Body of pancreas (tissue), 4 donors: ENCODE measurements around the gene CEND1. TPM values are rescaled to one million over a fixed set of nuclear protein-coding genes. Genes with fewer than 3 reads are reported as not detected.

Experiments used
- ATAC-seq: fragments of 150-250 bp; one replicate; pipeline ENCODE4 v1.9.1; 2016
- DNase-seq, 4 donors: peaks; one replicate each; pipeline ENCODE4 v3.0.0-alpha.2; 2019
- H3K27ac ChIP-seq, 4 donors: fragments of 200-600 bp; sonication (generic); 1 replicate in 3 of 4; 2 replicates in 1 of 4; pipeline versions ENCODE4 v1.5.1 to v1.6.1; 2016 to 2019; ENCODE audit warnings: mild to moderate bottlenecking in 1 of 4, mixed read lengths in 1 of 4, moderate library complexity in 1 of 4
- H3K27me3 ChIP-seq, 2 donors: fragments of 200-600 bp; sonication (generic); one replicate each; pipeline ENCODE4 v1.6.0; 2016; ENCODE audit warnings: mild to moderate bottlenecking in 1 of 2
- H3K36me3 ChIP-seq, 2 donors: fragments of 200-600 bp; sonication (generic); replicated peaks in 1 of 2; 2 replicates each; pipeline ENCODE4 v1.5.1; 2016; ENCODE audit warnings: low read depth in 2 of 2; ENCODE audit not compliant: insufficient read depth in 1 of 2
- H3K4me1 ChIP-seq: fragments of 200-600 bp; sonication (generic); one replicate; pipeline ENCODE4 v1.6.0; 2016
- H3K4me3 ChIP-seq, 2 donors: fragments of 200-600 bp; sonication (generic); 1 replicate in 1 of 2; 2 replicates in 1 of 2; pipeline ENCODE4 v1.5.1; 2016 to 2019
- H3K9me3 ChIP-seq, 3 donors: fragments of 200-600 bp; sonication (generic); 1 replicate in 2 of 3; 2 replicates in 1 of 3; pipeline ENCODE4 v1.5.1; 2016
- POLR2A ChIP-seq, 3 donors: fragments of 450-650 bp; IDR thresholded peaks; one replicate each; pipeline ENCODE4 v1.6.1; 2016; ENCODE audit warnings: antibody characterized with exemption in 3 of 3, mild to moderate bottlenecking in 2 of 3
- WGBS, 2 donors: methylation state at CpG; one replicate each; pipeline ENCODE4 v1.1.5; 2017; 5-methylcytosine and 5-hydroxymethylcytosine counted together
- intact Hi-C: fragments of 100-400 bp; cut with DNase I; formaldehyde crosslinking; loops from one replicate; pipeline ENCODE4 v1.15.1; 2023
- total RNA-seq, 2 donors: library from RNA; depleted of rRNA; stranded (reverse); fragments of >200 nt; gene quantifications; one replicate each; pipeline ENCODE4 v1.1.0, GENCODE V29; 2016
- TF ChIP-seq, protein P1 (sequence below), 7 experiments: fragments of 450-650 bp in 4 of 7; fragments of 200-600 bp in 3 of 7; sonication (generic) in 3 of 7; IDR thresholded peaks; one replicate each; pipeline ENCODE4 v1.5.1; 2016 to 2019; ENCODE audit warnings: antibody characterized with exemption in 7 of 7

Gene CEND1
- total RNA-seq, 2 donors from 2014 or later, result 0.78 TPM; not detected in 1

DNA sequence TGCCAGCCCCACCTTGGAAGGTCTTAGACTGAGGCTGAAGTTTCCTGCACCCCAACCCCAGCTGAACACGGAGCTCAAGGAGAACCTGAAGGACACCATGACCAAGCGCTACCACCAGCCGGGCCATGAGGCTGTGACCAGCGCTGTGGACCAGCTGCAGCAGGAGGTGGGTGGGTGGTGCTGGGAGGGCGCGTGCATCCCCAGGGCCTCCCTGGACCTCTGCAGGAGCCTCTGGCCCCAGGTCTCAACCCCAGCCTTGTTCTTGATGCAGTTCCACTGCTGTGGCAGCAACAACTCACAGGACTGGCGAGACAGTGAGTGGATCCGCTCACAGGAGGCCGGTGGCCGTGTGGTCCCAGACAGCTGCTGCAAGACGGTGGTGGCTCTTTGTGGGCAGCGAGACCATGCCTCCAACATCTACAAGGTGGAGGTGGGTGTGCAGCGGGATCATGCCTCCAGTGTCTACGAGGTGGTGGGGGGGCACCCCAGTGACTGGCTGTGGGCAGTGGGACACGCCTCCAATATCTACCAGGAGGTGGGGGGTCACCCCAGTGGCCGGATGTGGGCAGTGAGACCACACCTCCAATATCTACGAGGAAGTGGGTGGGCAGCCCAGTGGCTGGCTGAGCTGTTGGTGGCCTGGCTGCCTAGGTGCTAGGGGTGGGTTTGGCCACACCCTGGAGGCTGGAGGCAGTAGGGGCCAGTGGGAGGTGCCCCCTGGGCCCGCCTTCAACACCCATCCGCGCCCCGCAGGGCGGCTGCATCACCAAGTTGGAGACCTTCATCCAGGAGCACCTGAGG, 47.5 kb upstream of the CEND1 start:
- intact Hi-C loops, result no loop called here
- peak overlapping the region; percentile 41 to 99 (median 98) for H3K27ac ChIP-seq
- ATAC-seq (no peak), DNase-seq (no peak)
- H3K4me1 ChIP-seq, result peaks cover 78% of the 10 kb centered on the region
- H3K36me3 ChIP-seq, result peaks cover 0 to 20% of the 10 kb centered on the region in 2 donors
- WGBS, 2 donors, result 82% methylated on average over 11 to 22 of the region's 22 CpGs
- H3K27me3 ChIP-seq, result no peaks in the 10 kb centered on the region
- H3K9me3 ChIP-seq, result no peaks in the 10 kb centered on the region
- TF ChIP-seq, protein P1, sequence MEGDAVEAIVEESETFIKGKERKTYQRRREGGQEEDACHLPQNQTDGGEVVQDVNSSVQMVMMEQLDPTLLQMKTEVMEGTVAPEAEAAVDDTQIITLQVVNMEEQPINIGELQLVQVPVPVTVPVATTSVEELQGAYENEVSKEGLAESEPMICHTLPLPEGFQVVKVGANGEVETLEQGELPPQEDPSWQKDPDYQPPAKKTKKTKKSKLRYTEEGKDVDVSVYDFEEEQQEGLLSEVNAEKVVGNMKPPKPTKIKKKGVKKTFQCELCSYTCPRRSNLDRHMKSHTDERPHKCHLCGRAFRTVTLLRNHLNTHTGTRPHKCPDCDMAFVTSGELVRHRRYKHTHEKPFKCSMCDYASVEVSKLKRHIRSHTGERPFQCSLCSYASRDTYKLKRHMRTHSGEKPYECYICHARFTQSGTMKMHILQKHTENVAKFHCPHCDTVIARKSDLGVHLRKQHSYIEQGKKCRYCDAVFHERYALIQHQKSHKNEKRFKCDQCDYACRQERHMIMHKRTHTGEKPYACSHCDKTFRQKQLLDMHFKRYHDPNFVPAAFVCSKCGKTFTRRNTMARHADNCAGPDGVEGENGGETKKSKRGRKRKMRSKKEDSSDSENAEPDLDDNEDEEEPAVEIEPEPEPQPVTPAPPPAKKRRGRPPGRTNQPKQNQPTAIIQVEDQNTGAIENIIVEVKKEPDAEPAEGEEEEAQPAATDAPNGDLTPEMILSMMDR (IDR thresholded peaks at IDR 0.05), result no peak
- no peak for TF ChIP-seq POLR2A (IDR thresholded peaks at IDR 0.05)
- H3K4me3 ChIP-seq, result no peak overlapping the region

DNA sequence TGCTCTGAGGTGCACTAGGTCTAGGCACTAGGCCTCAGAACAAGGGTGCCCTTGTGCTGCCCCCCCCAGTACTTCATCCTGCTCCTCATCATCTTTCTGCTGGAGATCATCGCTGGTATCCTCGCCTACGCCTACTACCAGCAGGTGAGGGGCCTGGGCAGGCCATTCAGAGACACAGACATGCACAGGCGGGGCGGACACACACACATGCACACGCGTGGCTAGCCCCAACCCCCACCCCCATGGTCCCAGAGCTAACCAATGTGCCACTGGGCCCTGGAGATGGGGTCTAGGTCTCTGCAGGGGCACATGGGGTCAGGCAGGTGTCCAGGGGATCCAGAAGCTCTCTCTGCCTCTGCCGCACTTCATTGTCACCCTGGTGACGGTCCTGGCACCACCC, 46.8 kb upstream of the CEND1 start:
- H3K4me3 ChIP-seq, result no peak overlapping the region
- H3K27ac ChIP-seq, result peak overlapping the region; percentile 41 to 99 (median 98)
- WGBS, 2 donors, result 72 to 93% methylated on average over 6 to 9 of the region's 9 CpGs
- H3K4me1 ChIP-seq, result peaks cover 85% of the 10 kb centered on the region
- ATAC-seq (no peak), DNase-seq (no peak)
- peaks cover 0 to 20% of the 10 kb centered on the region in 2 donors for H3K36me3 ChIP-seq
- no peaks in the 10 kb centered on the region for H3K9me3 ChIP-seq
- TF ChIP-seq, protein P1 (IDR thresholded peaks at IDR 0.05), result no peak
- no peak for TF ChIP-seq POLR2A (IDR thresholded peaks at IDR 0.05)
- intact Hi-C loops, result no loop called here
- H3K27me3 ChIP-seq, result no peaks in the 10 kb centered on the region

DNA sequence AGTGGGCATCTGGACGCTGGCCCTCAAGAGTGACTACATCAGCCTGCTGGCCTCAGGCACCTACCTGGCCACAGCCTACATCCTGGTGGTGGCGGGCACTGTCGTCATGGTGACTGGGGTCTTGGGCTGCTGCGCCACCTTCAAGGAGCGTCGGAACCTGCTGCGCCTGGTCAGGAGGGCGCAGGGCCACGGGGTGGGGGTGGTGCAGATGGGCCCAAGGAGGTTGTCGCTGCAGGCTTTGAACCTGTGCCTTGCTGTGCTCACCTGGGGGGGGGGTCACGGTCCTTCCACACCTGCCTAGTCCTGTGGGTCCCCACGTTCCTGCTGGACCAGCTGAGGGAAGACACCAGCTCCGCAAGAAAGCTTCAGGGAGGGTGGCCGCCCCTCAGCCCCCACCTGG, 46.4 kb upstream of the CEND1 start:
- Histone ChIP-seq H3K4me3 (no peak overlapping the region), H3K9me3 (no peaks in the 10 kb centered on the region), H3K36me3 (peaks cover 0 to 20% of the 10 kb centered on the region in 2 donors), H3K27ac (peak overlapping the region; percentile 45 to 99 (median 98)), H3K27me3 (no peaks in the 10 kb centered on the region), H3K4me1 (peaks cover 86% of the 10 kb centered on the region)
- DNase-seq (no peak), ATAC-seq (no peak)
- intact Hi-C loops, result no loop called here
- TF ChIP-seq POLR2A (IDR thresholded peaks at IDR 0.05), result no peak
- TF ChIP-seq, protein P1 (IDR thresholded peaks at IDR 0.05), result peak in 1 of 7 experiments; percentile 5
- WGBS, 2 donors, result 79% methylated on average over 11 of the region's 14 CpGs; no CpG with 5 or more reads in 1 of the 2 donors

DNA sequence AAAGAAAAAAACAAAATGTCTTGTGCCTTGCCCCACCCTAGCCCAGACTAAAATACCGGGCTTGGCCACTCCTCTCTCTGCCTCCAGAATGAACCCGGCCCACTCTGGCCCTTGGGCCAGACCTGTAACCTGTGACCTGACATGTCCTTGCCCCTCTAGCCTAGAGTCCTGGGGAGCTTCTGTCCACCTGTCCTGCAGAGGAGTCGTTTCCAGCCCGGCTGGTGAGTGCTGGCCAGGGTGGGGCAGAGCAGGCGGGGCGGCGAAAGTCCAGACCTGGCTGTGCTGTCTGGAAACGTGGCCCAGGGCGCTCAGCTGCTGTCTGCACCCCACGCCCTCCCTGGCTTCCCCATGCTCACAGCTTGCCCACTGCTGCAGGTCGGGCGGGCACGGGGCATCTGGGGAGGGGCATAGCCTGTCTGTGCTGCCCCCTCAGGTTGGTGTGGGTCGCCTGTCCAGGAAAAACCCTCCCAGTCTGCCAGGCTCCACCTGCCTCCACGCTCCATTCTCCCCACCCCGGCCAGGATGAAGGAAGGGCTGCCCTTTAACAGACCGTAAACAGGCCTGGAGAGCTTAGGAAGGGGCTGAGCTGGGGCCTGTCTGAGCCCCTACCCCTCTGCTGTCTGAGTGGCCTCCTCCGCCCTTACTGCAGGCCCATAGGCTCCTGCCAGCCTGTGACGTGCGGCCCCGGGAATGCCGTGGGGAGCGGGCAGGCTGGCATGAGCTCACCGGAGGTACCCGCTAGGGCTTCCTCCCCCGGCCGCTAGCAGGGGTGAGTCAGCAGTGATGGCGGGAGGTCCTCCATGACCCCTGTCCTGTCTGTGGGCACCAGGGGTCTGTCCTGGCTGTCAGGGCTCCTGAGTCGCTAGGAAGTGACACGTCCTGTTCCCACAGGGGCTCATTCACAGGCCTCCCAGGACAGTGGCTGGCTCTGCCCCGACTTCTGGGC, 44.8 kb upstream of the CEND1 start:
- Histone ChIP-seq H3K36me3 (peaks cover 0 to 16% of the 10 kb centered on the region in 2 donors), H3K4me1 (peaks cover 85% of the 10 kb centered on the region), H3K4me3 (peak overlapping the region in 1 of 2 donors; percentile 70), H3K9me3 (no peaks in the 10 kb centered on the region), H3K27ac (peak overlapping the region; percentile 96 to 99 (median 98)), H3K27me3 (no peaks in the 10 kb centered on the region)
- 0 to 11% methylated on average over 4 to 31 of the region's 31 CpGs for WGBS, 2 donors
- TF ChIP-seq POLR2A (IDR thresholded peaks at IDR 0.05), result peak; percentile 90 to 95 (median 95)
- TF ChIP-seq, protein P1 (IDR thresholded peaks at IDR 0.05), result peak in 3 of 7 experiments; percentile 13 to 44 (median 17)
- ATAC-seq (peak; percentile 78), DNase-seq (peak; percentile 93 to 97 (median 94))
- intact Hi-C loops, result no loop called here
